Stimulated activated CD8-positive, alpha-beta memory T cell treated with anti-CD3 and anti-CD28 coated beads, Interleukin-2, amount 100 ng/mL, for 48 hours (primary cell): ENCODE measurements around the gene PKD2.
"Not testable (repeated sequence)": the region's sequence is repeated elsewhere in the genome, so short reads cannot be mapped to it uniquely, and the experiment has no call there.

Experiments
- DNase-seq, 2 donors: peaks; one replicate each; pipeline ENCODE4 v3.0.0-alpha.2; 2020; ENCODE audit warnings: low read depth in 2 of 2

PKD2 gene

DNA sequence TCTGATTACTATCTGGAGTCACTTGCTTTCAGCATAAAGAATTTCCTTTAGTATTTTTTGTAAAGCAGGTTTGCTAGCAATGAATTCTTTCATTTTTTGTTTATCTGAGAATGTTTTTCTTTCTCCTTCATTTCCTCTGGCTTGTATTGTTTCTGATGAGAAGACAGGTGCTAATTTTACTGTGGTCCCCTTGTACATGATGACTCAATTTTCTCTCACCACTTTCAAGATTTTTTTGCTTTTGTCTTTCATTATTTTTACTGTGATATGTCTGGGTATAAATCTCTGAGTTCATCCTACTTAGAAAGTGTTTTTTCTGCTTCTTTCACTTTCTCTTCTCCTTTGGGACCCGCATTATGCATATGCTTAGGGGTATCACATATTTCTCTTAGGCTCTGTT, 62.6 kb downstream of the PKD2 start:
- DNase-seq: no peak

DNA sequence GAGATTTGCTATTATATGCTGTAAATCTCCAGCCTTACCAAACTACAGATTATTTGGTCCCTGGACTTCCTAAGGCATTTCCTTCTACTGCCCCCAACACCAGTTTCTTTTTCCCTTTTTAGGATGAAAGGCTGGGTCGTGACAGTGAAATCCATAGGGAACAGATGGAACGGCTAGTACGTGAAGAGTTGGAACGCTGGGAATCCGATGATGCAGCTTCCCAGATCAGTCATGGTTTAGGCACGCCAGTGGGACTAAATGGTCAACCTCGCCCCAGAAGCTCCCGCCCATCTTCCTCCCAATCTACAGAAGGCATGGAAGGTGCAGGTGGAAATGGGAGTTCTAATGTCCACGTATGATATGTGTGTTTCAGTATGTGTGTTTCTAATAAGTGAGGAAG, 67.9 kb downstream of the PKD2 start:
- no peak for DNase-seq

DNA sequence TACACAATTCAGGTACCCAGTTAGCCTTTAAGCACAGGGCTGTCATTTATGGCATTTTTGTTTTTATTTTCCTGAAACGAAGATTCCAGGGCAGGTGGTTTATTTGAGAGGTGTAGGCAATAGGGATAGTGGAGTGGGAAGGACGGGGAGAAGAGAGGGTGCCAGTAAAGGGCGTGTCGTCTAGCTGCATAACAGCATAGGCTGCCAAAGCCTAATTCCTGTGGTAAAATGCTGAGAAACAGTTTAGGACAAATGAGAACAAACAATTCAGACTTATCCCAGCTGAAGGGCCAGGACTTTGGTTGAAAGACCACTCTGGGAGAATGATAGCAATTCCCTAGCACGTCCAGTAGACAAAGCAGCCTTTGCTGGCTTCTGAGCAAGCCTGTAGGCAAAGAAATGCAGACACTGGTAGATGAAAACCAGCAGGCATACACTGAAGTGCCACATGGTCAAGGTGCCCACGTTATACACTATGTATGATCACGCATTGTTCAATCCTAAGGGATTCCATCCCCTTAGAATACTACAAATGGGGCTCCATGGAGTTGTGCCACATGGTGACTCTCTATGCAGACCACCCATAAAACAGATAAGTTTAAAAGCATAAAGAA, 70.6 kb downstream of the PKD2 start:
- DNase-seq: no peak

DNA sequence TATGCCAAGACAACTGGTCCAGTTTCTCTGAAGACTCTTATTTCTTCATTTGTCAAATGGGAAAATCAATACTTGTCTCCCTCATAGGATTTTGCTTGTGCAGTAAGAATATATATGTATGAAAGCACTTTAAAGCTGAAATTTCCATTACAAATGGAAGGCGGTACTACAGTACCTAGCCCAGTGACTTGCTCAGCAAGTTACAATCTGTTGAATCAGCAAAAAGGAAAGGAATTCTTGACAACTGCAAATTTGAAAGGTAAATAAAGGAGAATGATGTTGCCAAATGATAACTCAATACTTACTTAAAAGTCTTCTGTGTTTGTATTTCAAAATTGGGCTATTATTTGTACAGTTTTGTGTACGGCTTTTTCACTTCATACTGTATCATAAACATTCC, 71.1 kb downstream of the PKD2 start:
- DNase-seq: no peak

DNA sequence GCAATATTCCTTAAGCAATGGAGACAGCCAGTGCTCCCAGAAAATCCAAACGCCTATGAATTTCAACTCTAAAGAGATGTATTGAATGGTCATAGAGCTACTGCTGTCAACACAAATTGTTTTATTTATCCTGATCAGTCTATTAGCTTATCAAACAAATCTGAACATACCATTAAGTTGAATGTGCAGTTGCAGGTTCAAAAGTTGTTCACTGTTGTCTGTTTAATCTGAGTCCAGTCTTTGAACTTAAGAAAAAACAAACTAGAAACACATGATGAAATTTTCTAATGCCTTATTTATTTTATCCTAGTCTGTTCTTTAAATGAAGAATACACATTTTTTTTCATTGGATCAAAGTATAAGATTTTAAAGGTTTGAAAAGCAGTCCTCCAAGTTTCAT, 73.2 kb downstream of the PKD2 start:
- no peak for DNase-seq

DNA sequence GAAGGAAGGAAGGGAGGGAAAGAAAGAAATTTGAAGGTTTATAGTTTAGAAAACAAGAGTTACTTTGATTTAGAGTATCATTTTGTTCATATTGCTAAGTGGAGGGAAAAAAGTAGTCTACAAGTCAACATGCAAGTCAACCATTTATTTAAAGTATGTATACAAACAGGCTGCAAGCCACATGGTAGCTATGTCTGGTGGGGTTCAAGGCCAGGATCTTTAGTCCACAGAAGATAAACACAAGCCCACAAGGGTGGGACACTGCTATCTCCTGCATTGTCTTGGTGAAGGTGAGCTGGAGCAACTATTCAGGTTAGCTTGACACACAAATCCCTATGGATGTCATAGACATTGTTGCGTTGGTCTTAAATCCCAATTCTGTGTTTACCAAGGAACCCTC, 79.6 kb downstream of the PKD2 start:
- DNase-seq: no peak

DNA sequence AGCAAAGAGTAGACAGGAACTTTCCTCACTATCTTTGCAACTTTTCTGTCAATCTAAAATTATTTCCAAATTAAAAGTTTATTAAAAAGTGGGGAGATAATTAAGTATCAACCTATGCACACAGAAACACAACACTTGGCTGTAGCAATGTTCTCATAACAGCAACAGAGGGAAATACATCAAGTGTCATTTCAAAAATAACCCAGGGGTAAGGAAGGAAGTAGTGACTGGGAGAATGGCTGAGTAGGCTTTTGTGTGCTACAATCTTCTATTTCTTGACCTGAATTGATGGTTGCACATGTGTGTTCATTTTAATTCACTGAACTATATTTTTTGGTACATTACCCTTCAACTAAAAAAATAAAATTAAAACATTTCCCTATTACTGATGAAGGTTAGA, 83.5 kb downstream of the PKD2 start:
- DNase-seq: no peak

DNA sequence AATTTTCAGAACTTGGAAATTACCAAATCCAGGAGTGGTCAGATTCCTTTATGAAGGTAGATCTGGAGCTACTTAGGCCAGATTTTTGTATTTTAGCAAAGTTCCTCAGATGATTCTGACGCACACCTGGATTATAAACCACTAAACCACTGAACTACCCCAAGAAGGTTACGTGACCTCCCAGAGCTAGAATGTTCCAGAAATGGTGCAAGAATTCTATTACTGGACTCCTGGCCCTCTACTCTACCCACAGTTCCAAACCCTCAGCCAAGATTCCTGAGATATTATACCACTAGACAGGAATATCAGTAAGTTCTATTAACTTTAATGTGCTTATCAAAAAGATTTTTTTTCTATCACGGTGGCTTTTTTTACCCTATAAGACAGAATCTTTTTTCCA, 83.9 kb downstream of the PKD2 start:
- no peak for DNase-seq

DNA sequence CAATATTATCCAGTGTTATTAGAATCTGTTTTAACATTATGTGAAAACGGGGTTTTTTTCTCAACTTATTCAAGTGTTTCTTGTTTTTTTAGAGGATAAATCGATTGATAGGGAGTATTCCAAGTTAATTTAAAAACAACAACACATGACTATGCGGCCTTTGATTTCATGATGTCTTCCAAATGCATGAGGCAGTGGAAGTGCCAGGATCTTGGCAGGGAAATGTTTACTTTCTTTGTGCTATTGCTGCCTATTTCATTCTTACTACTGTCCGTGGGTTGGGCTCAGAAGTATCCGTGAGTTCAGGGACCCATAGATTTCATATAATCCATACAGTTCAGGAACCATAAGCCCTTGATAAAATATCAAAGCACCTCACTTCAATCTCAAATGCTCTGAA, 86.4 kb downstream of the PKD2 start:
- DNase-seq: no peak

DNA sequence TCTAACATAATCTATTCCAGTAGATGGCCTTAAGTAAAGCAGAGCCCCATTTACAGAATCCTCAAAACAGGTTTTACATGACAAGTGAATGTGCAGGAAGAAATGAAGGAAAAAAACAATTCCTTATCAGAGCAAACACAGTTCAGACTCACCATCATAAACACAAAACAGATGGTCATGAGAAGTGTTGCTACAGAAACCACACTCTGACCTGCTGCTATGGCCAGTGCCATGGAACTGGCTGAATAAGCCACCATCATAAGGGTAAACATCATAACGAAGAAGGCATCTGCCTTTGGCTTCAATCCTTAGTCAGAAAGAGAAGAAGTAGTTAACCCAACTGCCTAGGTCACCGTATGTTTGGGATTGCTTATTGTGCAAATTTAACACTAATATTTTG, 89.9 kb downstream of the PKD2 start:
- no peak for DNase-seq

DNA sequence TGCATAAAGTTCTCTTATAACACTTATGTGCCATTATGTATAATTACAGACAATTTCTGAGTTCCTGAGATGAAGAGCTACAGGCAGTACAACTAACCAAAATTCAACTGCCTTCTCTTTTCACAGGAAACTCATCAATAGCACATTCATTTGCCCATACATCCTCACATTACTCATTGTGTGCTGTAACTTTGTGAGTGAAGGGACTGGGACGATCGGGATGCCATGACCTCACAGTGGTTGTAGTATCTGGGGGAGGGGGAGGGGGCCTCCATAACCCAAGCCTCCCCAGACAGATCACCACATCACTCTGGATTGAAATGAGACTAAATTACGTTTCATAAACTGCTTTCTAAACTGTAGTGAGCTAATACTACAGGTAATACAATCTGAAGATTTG, 90.3 kb downstream of the PKD2 start:
- DNase-seq: no peak

DNA sequence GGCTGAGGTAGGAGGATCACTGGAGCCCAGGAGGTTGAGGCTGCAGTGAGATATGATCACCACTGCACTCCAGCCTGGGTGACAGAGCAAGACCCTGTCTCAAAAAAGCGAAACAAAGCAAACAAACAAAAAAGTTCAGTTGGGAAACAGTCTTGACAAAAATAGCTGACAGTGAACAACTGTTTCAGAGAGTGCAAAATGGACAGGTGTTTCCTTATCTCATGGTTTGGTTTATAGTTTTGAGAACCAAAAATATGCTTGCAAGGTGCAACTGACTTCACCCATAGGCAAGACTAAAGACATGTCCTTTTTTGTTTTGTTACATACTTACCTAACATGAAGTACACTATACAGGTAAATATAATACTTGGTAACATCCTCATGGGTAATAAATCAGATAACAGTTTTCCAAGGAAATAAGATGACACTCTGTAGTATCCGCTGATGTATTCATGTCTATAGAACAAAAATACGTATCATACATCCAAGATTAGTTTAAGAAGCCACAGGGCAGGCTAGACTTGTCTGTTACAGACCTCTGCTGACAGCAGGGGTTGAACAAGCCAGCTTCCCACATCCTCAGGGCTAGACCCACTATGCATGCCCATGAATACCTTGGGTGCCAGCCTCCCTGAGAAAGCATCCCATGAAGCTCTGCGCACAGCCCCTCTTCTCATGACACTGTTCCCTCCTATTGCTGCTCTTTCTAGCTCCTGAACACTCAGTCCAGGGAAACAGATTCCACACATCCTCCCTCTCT, 91.7 kb downstream of the PKD2 start:
- no peak for DNase-seq

DNA sequence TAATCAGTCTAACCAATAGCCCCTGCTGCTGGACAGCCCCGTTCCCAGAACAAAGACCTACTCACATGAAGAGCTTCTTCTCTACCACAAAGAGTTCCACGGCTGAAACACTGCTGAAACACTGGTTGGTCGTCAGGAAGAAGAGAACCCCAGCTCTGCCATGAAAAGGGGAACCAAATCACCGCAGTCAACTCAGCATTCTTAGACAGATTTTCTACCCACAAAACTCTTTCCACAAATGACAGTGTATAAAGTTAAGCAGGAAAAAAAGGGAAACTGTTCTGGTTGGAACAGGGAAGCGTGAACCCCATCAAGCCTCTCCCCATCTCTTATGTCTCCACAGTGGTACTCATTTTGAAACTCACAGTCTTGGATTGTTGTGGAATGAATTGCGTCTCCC, 93.7 kb downstream of the PKD2 start:
- no peak for DNase-seq

DNA sequence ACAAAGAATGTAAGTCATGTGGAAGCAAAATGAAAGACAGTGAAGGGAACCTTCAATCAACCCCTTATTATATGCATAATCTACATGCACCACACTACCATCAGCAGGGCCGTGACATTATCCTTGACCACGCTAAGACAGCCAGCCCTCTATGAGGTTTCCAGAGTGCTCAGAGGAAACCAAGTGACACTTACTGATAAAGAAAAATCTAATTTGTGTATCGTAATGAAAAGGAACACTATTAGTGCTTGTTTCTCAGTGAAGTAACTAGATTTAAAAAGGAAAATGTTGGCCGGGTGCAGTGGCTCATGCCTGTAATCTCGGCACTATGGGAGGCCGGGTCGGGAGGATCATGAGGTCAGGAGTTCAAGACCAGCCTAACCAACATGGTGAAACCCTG, 94.6 kb downstream of the PKD2 start:
- no peak for DNase-seq

DNA sequence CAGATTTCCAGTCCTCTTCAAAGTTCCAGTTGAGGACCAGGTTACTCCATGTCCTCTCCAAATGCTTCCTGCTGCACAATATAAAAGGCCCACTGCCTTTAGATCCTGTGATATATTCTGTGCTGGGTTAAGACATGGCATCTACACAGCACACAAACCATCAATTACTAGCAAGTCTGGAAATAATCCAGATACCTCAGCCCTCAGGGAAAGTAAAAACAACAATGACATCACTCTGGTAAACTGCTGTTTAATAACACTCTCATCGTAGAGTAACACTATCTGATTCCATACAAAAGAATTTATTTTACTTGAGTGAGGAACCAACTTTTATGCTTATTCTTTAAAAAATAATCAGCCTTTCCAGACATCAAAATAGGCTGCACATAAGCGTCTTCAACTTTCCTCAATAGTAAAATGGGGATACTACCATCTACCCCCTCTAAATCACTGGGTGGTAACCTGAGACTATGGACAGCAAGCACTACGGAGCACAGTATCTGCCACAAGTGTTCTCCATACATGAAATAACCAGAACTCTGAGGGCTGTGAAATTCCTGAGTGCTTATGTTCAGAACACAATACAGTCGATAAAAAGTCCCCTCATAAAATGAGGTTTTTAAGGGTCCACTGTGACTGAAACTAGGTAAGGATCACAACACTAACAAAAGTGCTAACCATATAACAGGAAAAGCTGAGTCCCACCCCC, 97.6 kb downstream of the PKD2 start:
- no peak for DNase-seq

DNA sequence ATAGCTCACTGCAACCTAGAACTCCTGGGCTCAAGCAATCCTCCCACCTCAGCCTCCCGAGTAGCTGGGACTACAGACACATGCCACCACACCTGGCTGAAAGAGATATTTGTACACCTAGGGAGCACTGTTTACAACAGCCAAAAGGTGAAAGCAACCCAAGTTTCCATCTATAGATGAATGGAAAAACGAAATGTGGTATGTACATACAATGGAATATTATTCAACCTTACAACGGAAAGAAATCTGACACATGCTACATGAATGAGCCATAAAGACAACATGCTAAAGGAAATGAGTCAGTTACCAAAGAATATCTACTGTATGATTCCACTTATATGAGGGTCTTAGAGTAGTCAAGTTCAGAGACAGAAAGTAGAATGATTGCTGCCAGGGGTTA, 98.8 kb downstream of the PKD2 start:
- no peak for DNase-seq

DNA sequence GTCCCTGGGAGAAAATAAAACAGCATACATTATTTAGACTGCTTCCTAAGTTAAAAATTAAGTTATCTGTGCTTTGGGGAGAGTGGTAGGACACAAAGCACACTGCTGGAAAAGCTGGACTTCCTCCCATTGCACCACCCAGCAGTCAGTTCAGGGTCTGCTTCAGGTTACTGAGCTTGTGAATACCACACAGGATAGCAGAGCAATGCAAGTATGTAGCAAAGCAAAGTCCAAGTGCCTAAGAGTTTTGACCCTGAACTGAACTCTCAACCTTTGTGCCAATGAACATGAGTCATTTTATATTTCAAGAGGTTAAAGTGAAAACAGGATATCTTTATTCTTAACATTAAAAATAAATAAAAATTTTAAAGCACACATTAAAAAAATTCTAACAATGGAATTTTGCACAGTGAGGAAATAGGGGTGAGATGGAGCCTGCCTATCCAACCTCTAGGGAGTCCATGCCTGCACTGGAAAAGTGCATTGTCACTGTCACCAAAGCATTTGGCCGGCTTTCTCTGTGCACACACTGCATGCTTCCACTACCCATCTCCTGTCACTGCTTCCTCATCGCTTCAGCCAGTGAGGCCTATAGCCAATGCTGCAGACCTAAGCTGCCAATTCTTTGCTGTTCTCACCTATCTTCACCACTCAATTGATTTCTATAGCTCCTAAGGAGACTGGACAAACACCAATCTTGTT, 100.1 kb downstream of the PKD2 start:
- no peak for DNase-seq

DNA sequence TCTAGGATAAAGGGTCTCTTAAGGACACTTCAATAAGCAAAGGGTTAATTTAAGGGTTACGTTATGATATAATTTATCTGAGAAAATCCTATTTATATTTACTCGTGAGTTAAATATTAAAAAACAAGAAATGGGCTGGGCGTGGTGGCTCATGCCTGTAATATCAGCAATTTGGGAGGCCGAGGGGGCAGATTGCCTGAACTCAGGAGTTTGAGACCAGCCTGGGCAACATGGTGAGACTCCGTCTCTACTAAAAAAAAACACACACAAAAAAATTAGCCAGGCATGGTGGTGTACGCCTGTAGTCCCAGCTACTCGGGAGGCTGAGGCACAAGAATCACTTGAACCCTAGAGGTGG, 100.7 kb downstream of the PKD2 start:
- DNase-seq: not testable (repeated sequence)

DNA sequence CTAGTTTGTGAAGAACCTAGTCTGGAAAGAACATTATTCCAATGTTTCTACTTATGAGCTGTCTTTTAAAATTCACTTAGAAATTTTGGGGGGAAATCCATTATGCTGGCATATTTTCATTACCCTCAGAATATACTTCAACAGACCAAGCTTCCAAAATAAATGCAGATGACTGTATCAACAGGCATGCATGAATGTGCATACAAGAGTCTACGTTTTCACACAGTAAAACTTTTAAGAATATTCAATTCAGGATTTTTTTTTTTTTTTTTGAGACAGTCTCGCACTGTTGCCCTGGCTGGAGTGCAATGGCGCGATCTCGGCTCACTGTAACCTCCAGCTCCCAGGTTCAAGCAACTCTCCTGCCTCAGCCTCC, 101.3 kb downstream of the PKD2 start:
- no peak for DNase-seq

DNA sequence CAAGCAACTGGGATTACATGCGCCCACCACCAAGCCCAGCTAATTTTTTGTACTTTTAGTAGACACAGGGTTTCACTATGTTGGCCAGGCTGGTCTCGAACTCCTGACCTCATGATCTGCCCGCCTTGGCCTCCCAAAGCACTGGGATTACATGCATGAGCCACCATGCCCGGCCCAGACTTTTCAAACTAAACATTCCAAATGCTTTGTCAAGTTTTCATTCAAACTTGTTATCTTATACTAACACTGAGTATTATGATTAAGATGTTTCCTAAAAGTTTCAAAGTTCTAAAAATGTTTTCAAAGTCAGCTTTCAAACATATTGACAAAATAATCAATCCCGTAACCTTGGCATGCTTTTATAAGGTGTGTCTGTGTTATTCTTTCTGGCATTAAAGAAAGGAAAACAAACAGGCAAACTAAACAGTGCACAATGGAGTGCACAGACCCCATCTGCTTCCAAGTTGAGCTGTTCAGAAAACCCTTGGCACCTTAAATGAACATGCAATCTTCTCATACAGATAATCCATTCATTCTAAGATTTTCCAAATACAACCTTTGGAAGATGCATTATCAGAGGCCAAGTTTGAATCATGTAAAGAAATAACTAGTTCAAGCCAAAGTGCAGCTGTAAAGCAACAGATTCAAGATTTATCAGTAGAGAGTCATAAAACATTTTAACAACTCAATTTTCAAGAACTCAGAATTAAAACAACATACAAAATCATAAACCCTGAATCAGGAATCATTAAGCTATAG, 101.9 kb downstream of the PKD2 start:
- DNase-seq: no peak

DNA sequence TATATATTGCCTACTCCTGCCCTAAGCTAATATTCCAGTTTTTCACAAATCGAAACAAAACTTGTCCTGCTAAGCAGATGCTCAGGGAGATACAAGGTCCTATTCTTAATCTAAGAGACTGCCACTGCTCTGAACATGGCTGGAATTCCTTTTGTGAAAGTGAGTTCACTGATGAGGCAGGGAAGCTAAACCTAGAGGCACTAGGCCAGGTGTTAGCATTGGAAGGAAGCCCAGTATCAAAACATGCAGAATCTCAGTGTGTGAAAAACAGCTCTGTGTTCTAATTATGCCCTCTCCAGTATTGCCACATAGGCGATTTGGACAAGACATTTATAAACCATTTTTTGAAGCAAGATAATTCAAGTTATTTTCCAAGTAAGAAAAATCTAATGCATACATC, 103.4 kb downstream of the PKD2 start:
- no peak for DNase-seq

DNA sequence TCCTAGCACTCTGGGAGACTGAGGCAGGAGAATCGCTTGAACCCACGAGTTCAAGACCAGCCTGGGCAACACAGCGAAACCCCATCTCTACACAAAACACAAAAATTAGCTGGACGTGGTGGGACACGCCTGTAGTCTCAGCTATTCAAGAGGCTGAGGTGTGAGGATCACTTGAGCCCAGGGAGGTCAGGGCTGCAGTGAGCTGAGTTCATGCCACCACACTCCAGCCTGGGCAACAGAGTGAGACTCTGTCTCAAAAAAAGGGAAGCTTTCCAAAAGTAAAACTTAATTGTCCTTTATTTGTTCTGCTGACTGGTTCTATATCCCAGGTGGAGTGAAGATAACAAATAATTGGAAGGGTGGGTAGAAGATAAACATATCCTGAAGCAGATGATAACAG, 105.4 kb downstream of the PKD2 start:
- no peak for DNase-seq
